Liver (tissue), 9 donors: ENCODE results near the gene KIF7. TPM values are rescaled to one million over a fixed set of nuclear protein-coding genes. Genes with fewer than 3 reads are reported as not detected.

Experiments used
- DNase-seq: peaks from one replicate; pipeline ENCODE4 v3.0.0-alpha.2; 2017; ENCODE audit warnings: low spot score
- H3K27ac ChIP-seq, 2 donors: one replicate each; pipeline ENCODE4 v1.7.0; 2013; ENCODE audit warnings: inconsistent platforms in 2 of 2, low read length in 2 of 2, control low read depth in 1 of 2, low read depth in 1 of 2, mild to moderate bottlenecking in 1 of 2
- H3K27me3 ChIP-seq, 4 donors: one replicate each; pipeline versions ENCODE4 v1.6.1 to v1.7.0; 2013; ENCODE audit warnings: low read length in 3 of 4, inconsistent platforms in 1 of 4, mild to moderate bottlenecking in 1 of 4, moderate library complexity in 1 of 4; ENCODE audit not compliant: control insufficient read depth in 4 of 4, insufficient read depth in 4 of 4
- H3K36me3 ChIP-seq, 4 donors: one replicate each; pipeline versions ENCODE4 v1.6.1 to v1.7.0; 2013; ENCODE audit warnings: low read length in 3 of 4, mild to moderate bottlenecking in 3 of 4, low read depth in 1 of 4, moderate library complexity in 1 of 4; ENCODE audit not compliant: control insufficient read depth in 4 of 4, insufficient read depth in 3 of 4
- H3K4me1 ChIP-seq, 4 donors: one replicate each; pipeline versions ENCODE4 v1.6.1 to v1.7.0; 2013; ENCODE audit warnings: low read length in 3 of 4, mild to moderate bottlenecking in 3 of 4, moderate library complexity in 1 of 4; ENCODE audit not compliant: control insufficient read depth in 4 of 4, insufficient read depth in 4 of 4
- H3K4me3 ChIP-seq, 3 donors: one replicate each; pipeline versions ENCODE4 v1.6.1 to v1.7.0; 2013; ENCODE audit warnings: low read length in 3 of 3, control low read depth in 1 of 3, low read depth in 1 of 3, mild to moderate bottlenecking in 1 of 3
- H3K9ac ChIP-seq, 2 donors: one replicate each; pipeline ENCODE4 v1.7.0; 2013; ENCODE audit warnings: low read length in 2 of 2, mild to moderate bottlenecking in 2 of 2, moderate library complexity in 2 of 2, control low read depth in 1 of 2, low read depth in 1 of 2
- H3K9me3 ChIP-seq, 4 donors: one replicate each; pipeline versions ENCODE4 v1.6.1 to v1.7.0; 2013; ENCODE audit warnings: low read length in 3 of 4; ENCODE audit not compliant: control insufficient read depth in 4 of 4
- ATF3 ChIP-seq: IDR thresholded peaks from 2 replicates; pipeline ENCODE4 v1.6.1; 2016; ENCODE audit warnings: antibody characterized with exemption
- EGR1 ChIP-seq, 2 donors: IDR thresholded peaks; 2 replicates each; pipeline ENCODE4 v1.6.1; 2016 to 2018; ENCODE audit warnings: antibody characterized with exemption in 2 of 2, low read depth in 2 of 2
- FOXA1 ChIP-seq: IDR thresholded peaks from 2 replicates; pipeline ENCODE4 v1.6.1; 2016; ENCODE audit warnings: antibody characterized with exemption
- FOXA2 ChIP-seq: IDR thresholded peaks from 2 replicates; pipeline ENCODE4 v1.6.1; 2016; ENCODE audit warnings: antibody characterized with exemption
- GABPA ChIP-seq, 2 donors: IDR thresholded peaks in 1 of 2; conservative IDR thresholded peaks in 1 of 2; 2 replicates each; pipeline ENCODE4 v1.6.1; 2016; ENCODE audit warnings: antibody characterized with exemption in 2 of 2, mild to moderate bottlenecking in 1 of 2, moderate library complexity in 1 of 2
- HNF4A ChIP-seq, 2 donors: conservative IDR thresholded peaks; 2 replicates each; pipeline ENCODE4 v1.6.1; 2016; ENCODE audit warnings: antibody characterized with exemption in 2 of 2, mild to moderate bottlenecking in 2 of 2
- HNF4G ChIP-seq: IDR thresholded peaks from 2 replicates; pipeline ENCODE4 v1.6.1; 2016; ENCODE audit warnings: antibody characterized with exemption
- JUND ChIP-seq, 2 donors: IDR thresholded peaks; 2 replicates each; pipeline ENCODE4 v1.6.1; 2016; ENCODE audit warnings: antibody characterized with exemption in 2 of 2
- MAX ChIP-seq: IDR thresholded peaks from 2 replicates; pipeline ENCODE4 v1.6.1; 2016; ENCODE audit warnings: antibody characterized with exemption
- NR2F2 ChIP-seq: IDR thresholded peaks from 2 replicates; pipeline ENCODE4 v1.6.1; 2016; ENCODE audit warnings: antibody characterized with exemption
- RAD21 ChIP-seq, 2 donors: IDR thresholded peaks; 2 replicates each; pipeline ENCODE4 v1.6.1; 2016; ENCODE audit warnings: antibody characterized with exemption in 2 of 2, mild to moderate bottlenecking in 2 of 2
- RXRA ChIP-seq, 2 donors: IDR thresholded peaks; 2 replicates each; pipeline ENCODE4 v1.6.1; 2017 to 2018; ENCODE audit warnings: antibody characterized with exemption in 2 of 2, mild to moderate bottlenecking in 1 of 2
- SP1 ChIP-seq: IDR thresholded peaks from 2 replicates; pipeline ENCODE4 v1.6.1; 2018; ENCODE audit warnings: antibody characterized with exemption, mild to moderate bottlenecking
- TAF1 ChIP-seq: conservative IDR thresholded peaks from 2 replicates; pipeline ENCODE4 v1.6.1; 2016; ENCODE audit warnings: antibody characterized with exemption, mild to moderate bottlenecking
- YY1 ChIP-seq: IDR thresholded peaks from 2 replicates; pipeline ENCODE4 v1.6.1; 2016; ENCODE audit warnings: antibody characterized with exemption, mild to moderate bottlenecking
- ZBTB33 ChIP-seq: IDR thresholded peaks from 2 replicates; pipeline ENCODE4 v1.6.1; 2016; ENCODE audit warnings: antibody characterized with exemption
- WGBS: extraction: QIAGEN DNeasy Blood & Tissue Kit; methylation state at CpG from one replicate; pipeline ENCODE4 v1.1.7; 2013; 5-methylcytosine and 5-hydroxymethylcytosine counted together
- polyA plus RNA-seq, 2 donors: library from polyadenylated mRNA; stranded (reverse) in 1 of 2; unstranded in 1 of 2; fragments of 200-250 nt in 1 of 2; fragments of >200 nt in 1 of 2; fragmentation: Nextera tagmentation in 1 of 2; extraction: Ambion mirVana in 1 of 2; gene quantifications; one replicate each; pipeline versions ENCODE4 v1.2.1 to v1.2.3, GENCODE V29; 2013 to 2015
- total RNA-seq, 2 donors: library from RNA; depleted of rRNA; stranded (reverse); fragments of >200 nt; gene quantifications; one replicate each; pipeline ENCODE4 v1.2.3, GENCODE V29; 2014
- TF ChIP-seq, protein P1 (sequence below): fragments of 150-350 bp; IDR thresholded peaks from 2 replicates; pipeline ENCODE4 v1.5.1; 2017; ENCODE audit warnings: improper control_type of control experiment, low read depth, low read length; ENCODE audit not compliant: missing input control
- TF ChIP-seq, protein P2 (sequence below): IDR thresholded peaks from 2 replicates; pipeline ENCODE4 v1.6.1; 2016; ENCODE audit warnings: antibody characterized with exemption, mild to moderate bottlenecking
- donor health status: healthy.
- donor health status: healthy.
- donor health status: healthy.
- donor health status: healthy.
- donor health status: healthy.

The KIF7 gene
- total and polyA plus RNA-seq, 4 donors: 0.04 to 1.3 (median 0.72) TPM

DNA sequence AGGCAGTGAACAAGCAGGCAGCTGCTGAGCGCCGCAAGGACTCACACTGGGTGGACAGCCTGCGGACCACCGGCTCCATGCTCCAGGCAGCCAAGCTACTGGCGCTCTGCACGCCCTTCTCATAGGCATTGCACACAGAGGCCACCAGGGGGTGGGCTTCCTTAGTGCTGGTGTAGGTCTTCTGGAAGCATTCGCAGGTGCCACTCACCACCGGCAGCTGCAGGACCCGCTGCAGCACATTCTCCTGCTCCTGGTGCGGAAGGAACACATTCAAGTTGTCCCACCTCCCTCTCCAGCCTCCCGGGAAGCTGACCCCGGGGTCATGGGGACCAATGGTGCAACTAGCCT, 17.9 kb upstream of the KIF7 start:
- H3K9ac ChIP-seq: no peak overlapping the region
- peaks cover 0 to 32% (median 21%) of the 10 kb centered on the region in 4 donors for H3K4me1 ChIP-seq
- H3K36me3 ChIP-seq: peaks cover 0 to 9% (median 0%) of the 10 kb centered on the region in 4 donors
- H3K27me3 ChIP-seq: no peaks in the 10 kb centered on the region
- no peak overlapping the region for H3K4me3 ChIP-seq
- no peak overlapping the region for H3K27ac ChIP-seq
- TF ChIP-seq, protein P1, sequence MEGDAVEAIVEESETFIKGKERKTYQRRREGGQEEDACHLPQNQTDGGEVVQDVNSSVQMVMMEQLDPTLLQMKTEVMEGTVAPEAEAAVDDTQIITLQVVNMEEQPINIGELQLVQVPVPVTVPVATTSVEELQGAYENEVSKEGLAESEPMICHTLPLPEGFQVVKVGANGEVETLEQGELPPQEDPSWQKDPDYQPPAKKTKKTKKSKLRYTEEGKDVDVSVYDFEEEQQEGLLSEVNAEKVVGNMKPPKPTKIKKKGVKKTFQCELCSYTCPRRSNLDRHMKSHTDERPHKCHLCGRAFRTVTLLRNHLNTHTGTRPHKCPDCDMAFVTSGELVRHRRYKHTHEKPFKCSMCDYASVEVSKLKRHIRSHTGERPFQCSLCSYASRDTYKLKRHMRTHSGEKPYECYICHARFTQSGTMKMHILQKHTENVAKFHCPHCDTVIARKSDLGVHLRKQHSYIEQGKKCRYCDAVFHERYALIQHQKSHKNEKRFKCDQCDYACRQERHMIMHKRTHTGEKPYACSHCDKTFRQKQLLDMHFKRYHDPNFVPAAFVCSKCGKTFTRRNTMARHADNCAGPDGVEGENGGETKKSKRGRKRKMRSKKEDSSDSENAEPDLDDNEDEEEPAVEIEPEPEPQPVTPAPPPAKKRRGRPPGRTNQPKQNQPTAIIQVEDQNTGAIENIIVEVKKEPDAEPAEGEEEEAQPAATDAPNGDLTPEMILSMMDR: peak; percentile 25
- TF ChIP-seq RAD21 (IDR thresholded peaks at IDR 0.05) (peak in 1 of 2 donors; percentile 39), FOXA2 (no peak)
- no peak for DNase-seq
- no peaks in the 10 kb centered on the region for H3K9me3 ChIP-seq
- 78% methylated on average over 12 of the region's 12 CpGs for WGBS

DNA sequence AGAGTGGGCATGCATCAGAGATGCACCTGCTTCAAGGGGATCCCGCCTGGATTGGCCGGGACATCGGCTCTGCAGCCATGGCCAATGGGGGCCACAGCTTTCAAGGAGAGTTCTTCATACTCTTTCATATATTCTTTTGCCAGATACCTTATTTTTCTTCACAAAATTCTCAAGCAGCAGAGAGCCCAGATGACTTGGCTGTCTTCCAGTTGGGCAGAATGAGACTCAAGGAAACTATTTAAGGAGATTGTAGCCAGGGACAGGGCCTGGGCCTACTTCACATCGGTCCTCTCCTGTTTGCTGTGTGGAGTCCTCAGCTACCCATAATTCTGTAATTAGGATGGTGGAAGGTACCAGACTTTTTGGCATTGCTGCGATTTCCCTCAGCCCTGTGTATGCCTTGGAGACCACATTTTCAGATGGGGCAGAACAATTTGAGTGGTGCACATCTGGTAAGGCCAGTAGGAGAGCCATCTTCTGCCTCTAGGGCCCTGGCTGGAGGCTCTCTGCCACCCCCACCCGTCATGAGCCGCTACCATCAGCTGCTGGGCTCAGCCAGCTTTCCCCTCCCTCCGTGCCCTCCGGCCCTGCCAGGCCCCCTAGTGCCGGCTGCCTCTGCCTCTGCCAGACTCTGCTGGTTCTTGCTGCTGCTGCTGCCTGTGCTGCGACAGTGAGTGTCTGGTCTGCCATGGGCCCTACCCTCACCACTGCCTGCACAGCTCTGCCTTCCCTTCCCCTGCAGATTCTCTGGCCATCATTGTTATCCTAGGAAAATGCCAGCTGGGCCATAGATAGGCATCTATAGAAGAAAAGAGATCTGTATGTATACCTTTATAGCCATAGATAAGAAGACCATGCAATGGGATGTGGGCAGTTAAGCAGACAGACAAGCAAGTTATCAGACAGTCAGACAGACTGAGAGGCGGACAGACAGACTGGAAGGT, 17.2 kb upstream of the KIF7 start:
- Histone ChIP-seq H3K9me3 (no peaks in the 10 kb centered on the region), H3K4me3 (no peak overlapping the region), H3K27ac (no peak overlapping the region), H3K4me1 (peaks cover 0 to 32% (median 21%) of the 10 kb centered on the region in 4 donors), H3K36me3 (peaks cover 0 to 11% (median 0%) of the 10 kb centered on the region in 4 donors), H3K9ac (no peak overlapping the region), H3K27me3 (no peaks in the 10 kb centered on the region)
- no peak for TF ChIP-seq RAD21 (IDR thresholded peaks at IDR 0.05)
- no peak for TF ChIP-seq TAF1
- no peak for TF ChIP-seq RXRA (IDR thresholded peaks at IDR 0.05)
- no peak for TF ChIP-seq SP1
- no peak for TF ChIP-seq GABPA (IDR thresholded peaks at IDR 0.05 in 1 of 2, conservative IDR thresholded peaks at IDR 0.05 in 1 of 2)
- TF ChIP-seq MAX: no peak
- no peak for TF ChIP-seq HNF4A (conservative IDR thresholded peaks at IDR 0.05)
- no peak for TF ChIP-seq EGR1 (IDR thresholded peaks at IDR 0.05; ENCODE audit: low read depth in 2 of 2)
- TF ChIP-seq, protein P2, sequence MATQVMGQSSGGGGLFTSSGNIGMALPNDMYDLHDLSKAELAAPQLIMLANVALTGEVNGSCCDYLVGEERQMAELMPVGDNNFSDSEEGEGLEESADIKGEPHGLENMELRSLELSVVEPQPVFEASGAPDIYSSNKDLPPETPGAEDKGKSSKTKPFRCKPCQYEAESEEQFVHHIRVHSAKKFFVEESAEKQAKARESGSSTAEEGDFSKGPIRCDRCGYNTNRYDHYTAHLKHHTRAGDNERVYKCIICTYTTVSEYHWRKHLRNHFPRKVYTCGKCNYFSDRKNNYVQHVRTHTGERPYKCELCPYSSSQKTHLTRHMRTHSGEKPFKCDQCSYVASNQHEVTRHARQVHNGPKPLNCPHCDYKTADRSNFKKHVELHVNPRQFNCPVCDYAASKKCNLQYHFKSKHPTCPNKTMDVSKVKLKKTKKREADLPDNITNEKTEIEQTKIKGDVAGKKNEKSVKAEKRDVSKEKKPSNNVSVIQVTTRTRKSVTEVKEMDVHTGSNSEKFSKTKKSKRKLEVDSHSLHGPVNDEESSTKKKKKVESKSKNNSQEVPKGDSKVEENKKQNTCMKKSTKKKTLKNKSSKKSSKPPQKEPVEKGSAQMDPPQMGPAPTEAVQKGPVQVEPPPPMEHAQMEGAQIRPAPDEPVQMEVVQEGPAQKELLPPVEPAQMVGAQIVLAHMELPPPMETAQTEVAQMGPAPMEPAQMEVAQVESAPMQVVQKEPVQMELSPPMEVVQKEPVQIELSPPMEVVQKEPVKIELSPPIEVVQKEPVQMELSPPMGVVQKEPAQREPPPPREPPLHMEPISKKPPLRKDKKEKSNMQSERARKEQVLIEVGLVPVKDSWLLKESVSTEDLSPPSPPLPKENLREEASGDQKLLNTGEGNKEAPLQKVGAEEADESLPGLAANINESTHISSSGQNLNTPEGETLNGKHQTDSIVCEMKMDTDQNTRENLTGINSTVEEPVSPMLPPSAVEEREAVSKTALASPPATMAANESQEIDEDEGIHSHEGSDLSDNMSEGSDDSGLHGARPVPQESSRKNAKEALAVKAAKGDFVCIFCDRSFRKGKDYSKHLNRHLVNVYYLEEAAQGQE: no peak
- no peak for TF ChIP-seq NR2F2
- no peak for TF ChIP-seq FOXA2
- no peak for TF ChIP-seq JUND (IDR thresholded peaks at IDR 0.05)
- no peak for TF ChIP-seq YY1
- TF ChIP-seq, protein P1: no peak
- no peak for TF ChIP-seq ATF3
- TF ChIP-seq FOXA1: no peak
- no peak for TF ChIP-seq HNF4G
- no peak for TF ChIP-seq ZBTB33
- DNase-seq: no peak
- 95% methylated on average over 12 of the region's 12 CpGs for WGBS
